ENCODE results near the gene IER5. TPM values are rescaled to one million over a fixed set of nuclear protein-coding genes. Genes with fewer than 3 reads are reported as not detected.

The IER5 gene
- total and polyA plus RNA-seq, 9 of the 15 experiments (the other 6 are each of a cell fraction or from before 2014, with no cell fraction given): 2.4 to 32.1 (median 12.0) TPM

DNA sequence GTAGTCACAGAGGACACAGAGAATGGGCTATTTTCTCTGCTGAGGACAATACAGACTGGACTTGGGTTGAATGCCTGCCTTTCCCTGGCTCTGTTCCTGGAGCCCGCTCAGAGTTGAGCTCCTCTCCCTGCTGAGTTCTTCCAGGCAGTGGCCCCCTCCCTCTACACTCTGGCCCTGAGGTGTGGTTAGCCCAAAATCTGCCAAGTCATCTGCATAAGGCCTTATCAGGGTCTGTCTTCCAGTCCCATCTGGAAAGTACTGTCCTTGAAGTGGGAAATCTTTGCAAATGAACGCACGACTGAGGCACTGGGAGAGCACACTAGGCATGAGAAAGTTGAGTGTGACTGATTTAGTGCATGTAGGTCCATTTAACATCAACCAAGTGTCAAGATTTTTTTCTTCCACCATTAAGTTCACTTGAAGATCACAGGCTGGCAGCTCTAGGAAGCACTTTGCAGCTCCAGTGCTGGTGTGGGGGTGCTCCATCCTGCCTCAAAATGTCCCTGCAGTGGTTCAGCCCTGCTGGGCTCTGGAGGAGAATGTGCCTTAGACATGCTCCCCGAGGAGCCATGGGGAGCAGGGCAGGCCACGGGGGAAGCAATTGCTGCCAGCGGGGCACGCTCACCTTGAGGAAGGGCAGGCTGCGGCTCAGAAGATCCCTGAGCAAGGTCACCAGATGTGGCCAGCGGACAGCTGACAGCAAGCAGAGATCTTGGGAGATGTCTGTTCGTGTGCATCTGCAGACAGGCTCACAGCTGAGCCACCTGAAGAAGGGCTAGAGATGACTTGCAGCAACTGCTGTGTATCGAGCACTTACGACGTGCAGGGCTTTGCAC is 41.5 kb downstream of the IER5 start (continued):
- TF ChIP-seq KAT2B (IDR thresholded peaks at IDR 0.05; ENCODE audit: low read depth, low read length) (no peak), SREBF2 (CRISPR knock-in tag; IDR thresholded peaks at IDR 0.05) (no peak), NCOA4 (IDR thresholded peaks at IDR 0.05; ENCODE audit: partially characterized antibody) (no peak), TOE1 (IDR thresholded peaks at IDR 0.05; ENCODE audit: borderline replicate concordance) (no peak), TOE1 (CRISPR knock-in tag; IDR thresholded peaks at IDR 0.05; ENCODE audit: borderline replicate concordance, low read depth) (no peak), CREM (IDR thresholded peaks at IDR 0.05; ENCODE audit: low read depth) (peak; percentile 79), MAFK (IDR thresholded peaks at IDR 0.05; ENCODE audit: low read length) (peak; percentile 96), ATF7 (IDR thresholded peaks at IDR 0.05) (peak; percentile 60), NFIX (CRISPR knock-in tag; IDR thresholded peaks at IDR 0.05; ENCODE audit: low read depth) (no peak), PCBP2 (IDR thresholded peaks at IDR 0.05; ENCODE audit: low read depth, low read length, poor library complexity, severe bottlenecking) (no peak), CXXC5 (CRISPR knock-in tag; IDR thresholded peaks at IDR 0.05) (peak; percentile 81), MIER1 (IDR thresholded peaks at IDR 0.05; ENCODE audit: low read depth) (no peak; the same call in 1 of the 2 replicates), SLC30A9 (CRISPR knock-in tag; IDR thresholded peaks at IDR 0.05) (no peak)
- TF ChIP-seq, protein P1, sequence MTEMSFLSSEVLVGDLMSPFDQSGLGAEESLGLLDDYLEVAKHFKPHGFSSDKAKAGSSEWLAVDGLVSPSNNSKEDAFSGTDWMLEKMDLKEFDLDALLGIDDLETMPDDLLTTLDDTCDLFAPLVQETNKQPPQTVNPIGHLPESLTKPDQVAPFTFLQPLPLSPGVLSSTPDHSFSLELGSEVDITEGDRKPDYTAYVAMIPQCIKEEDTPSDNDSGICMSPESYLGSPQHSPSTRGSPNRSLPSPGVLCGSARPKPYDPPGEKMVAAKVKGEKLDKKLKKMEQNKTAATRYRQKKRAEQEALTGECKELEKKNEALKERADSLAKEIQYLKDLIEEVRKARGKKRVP (CRISPR knock-in tag; IDR thresholded peaks at IDR 0.05): no peak; the same call in 1 of the 2 replicates
- TF ChIP-seq, protein P2, sequence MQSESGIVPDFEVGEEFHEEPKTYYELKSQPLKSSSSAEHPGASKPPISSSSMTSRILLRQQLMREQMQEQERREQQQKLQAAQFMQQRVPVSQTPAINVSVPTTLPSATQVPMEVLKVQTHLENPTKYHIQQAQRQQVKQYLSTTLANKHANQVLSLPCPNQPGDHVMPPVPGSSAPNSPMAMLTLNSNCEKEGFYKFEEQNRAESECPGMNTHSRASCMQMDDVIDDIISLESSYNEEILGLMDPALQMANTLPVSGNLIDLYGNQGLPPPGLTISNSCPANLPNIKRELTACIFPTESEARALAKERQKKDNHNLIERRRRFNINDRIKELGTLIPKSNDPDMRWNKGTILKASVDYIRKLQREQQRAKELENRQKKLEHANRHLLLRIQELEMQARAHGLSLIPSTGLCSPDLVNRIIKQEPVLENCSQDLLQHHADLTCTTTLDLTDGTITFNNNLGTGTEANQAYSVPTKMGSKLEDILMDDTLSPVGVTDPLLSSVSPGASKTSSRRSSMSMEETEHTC (IDR thresholded peaks at IDR 0.05): no peak
- TF ChIP-seq, protein P3, sequence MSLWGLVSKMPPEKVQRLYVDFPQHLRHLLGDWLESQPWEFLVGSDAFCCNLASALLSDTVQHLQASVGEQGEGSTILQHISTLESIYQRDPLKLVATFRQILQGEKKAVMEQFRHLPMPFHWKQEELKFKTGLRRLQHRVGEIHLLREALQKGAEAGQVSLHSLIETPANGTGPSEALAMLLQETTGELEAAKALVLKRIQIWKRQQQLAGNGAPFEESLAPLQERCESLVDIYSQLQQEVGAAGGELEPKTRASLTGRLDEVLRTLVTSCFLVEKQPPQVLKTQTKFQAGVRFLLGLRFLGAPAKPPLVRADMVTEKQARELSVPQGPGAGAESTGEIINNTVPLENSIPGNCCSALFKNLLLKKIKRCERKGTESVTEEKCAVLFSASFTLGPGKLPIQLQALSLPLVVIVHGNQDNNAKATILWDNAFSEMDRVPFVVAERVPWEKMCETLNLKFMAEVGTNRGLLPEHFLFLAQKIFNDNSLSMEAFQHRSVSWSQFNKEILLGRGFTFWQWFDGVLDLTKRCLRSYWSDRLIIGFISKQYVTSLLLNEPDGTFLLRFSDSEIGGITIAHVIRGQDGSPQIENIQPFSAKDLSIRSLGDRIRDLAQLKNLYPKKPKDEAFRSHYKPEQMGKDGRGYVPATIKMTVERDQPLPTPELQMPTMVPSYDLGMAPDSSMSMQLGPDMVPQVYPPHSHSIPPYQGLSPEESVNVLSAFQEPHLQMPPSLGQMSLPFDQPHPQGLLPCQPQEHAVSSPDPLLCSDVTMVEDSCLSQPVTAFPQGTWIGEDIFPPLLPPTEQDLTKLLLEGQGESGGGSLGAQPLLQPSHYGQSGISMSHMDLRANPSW (CRISPR knock-in tag; IDR thresholded peaks at IDR 0.05): no peak
- TF ChIP-seq, protein P4, sequence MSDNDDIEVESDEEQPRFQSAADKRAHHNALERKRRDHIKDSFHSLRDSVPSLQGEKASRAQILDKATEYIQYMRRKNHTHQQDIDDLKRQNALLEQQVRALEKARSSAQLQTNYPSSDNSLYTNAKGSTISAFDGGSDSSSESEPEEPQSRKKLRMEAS (CRISPR knock-in tag; IDR thresholded peaks at IDR 0.05): peak; percentile 36; the same call in 1 of the 2 replicates
